Measurements from ENCODE around the gene CD28.
A peak's percentile ranks its signal among the peaks of the same experiment; 100 is the strongest.

CD28 gene

DNA sequence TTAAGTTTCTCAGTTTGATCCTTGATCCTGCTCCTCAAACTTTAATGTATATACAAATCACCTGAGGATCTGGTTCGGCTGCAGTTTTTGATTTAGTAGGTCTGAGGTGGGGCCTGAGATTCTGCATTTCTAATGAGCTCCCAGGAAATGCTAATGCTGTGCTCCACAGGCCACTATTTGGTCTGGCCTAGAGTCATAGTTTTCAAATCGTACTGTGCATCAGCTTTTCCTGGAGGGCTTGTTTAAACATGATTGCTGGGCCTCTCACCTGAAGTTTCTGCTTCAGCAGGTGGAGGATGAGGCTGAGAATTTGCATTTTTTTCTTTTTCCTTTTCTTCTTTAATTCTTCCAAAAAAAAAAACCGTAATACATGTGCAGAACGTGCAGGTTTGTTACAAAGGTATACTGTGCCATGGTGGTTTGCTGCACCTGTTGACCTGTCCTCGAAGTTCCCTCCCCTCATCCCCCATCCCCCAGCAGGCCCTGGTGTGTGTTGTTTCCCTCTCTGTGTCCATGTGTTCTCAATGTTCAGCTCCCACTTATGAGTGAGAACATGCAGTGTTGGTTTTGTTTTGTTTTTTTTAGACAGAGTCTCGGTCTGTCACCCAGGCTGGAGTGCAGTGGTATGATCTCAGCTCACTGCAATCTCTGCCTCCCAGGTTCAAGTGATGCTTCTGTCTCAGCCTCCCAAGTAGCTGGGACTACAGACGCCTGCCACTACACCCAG, 42.2 kb upstream of the CD28 start:
- no peak overlapping the region for H3K4me3 ChIP-seq (ENCODE audit: low read length)
- peak; percentile 77 for DNase-seq (ENCODE audit: low read depth)
- TF ChIP-seq, protein P1, sequence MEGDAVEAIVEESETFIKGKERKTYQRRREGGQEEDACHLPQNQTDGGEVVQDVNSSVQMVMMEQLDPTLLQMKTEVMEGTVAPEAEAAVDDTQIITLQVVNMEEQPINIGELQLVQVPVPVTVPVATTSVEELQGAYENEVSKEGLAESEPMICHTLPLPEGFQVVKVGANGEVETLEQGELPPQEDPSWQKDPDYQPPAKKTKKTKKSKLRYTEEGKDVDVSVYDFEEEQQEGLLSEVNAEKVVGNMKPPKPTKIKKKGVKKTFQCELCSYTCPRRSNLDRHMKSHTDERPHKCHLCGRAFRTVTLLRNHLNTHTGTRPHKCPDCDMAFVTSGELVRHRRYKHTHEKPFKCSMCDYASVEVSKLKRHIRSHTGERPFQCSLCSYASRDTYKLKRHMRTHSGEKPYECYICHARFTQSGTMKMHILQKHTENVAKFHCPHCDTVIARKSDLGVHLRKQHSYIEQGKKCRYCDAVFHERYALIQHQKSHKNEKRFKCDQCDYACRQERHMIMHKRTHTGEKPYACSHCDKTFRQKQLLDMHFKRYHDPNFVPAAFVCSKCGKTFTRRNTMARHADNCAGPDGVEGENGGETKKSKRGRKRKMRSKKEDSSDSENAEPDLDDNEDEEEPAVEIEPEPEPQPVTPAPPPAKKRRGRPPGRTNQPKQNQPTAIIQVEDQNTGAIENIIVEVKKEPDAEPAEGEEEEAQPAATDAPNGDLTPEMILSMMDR (IDR thresholded peaks at IDR 0.05; ENCODE audit: insufficient read depth, low read depth, low read length, missing control alignments): no peak

DNA sequence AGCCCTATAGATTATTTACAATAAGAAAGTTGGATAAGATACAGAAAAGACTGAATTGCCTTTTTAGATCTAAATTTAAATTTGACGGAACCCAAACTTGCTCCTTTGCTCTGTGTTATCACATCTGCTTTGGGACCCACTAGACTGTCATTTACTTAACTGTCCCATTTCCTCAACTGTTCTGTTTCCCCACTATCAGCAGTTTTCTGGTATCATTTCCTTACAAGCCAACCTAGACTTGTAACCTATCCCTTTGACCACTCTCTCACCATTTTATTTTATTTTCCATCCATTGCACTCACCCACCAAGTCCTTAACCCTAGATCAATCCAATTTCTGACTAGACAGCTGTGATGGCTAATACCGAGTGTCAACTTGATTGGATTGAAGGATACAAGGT, 38.6 kb upstream of the CD28 start:
- TF ChIP-seq, protein P1 (IDR thresholded peaks at IDR 0.05; ENCODE audit: insufficient read depth, low read depth, low read length, missing control alignments): no peak
- H3K4me3 ChIP-seq (ENCODE audit: low read length): no peak overlapping the region
- no peak for DNase-seq (ENCODE audit: low read depth)

DNA sequence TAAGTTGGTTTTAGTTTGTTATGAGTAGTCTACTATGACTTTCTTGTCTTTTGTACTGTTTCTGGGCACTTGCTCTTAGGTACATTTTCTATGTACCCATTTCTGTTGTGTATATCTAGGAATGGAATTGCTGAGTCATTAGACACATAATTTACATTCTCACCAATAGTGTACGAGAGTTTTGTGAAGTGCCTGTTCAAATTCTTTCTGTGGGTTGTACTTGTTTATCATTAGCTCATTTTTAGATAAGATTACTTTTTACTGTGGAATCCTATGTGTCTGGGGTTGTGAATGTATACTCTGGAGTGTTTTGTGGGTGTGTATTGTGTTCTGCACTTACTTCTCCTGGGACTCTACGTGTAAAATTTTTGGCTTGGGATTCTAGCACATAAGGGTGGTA, 36.6 kb upstream of the CD28 start:
- TF ChIP-seq, protein P1 (IDR thresholded peaks at IDR 0.05; ENCODE audit: insufficient read depth, low read depth, low read length, missing control alignments): no peak
- no peak for DNase-seq (ENCODE audit: low read depth)
- H3K4me3 ChIP-seq (ENCODE audit: low read length): no peak overlapping the region

DNA sequence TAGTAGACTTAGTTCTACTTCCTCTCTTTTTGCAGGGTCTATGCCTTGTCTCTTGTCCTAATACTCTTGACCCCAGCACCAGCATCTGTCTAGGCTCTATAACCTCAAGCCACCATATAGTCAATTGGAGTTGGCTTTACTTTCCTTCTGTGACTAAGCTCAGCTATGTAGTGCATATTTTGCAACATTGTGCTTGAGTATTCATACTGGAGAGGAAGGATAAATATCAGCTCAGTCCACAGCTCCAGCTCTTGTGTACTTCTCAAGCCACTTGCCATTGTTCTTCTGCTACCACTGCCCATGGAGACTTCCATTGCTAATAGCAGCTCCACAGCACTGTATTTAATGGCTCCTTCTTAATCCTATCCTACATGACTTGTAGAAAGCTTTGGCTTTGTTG, 35.5 kb upstream of the CD28 start:
- DNase-seq (ENCODE audit: low read depth): peak; percentile 52
- H3K4me3 ChIP-seq (ENCODE audit: low read length): no peak overlapping the region
- TF ChIP-seq, protein P1 (IDR thresholded peaks at IDR 0.05; ENCODE audit: insufficient read depth, low read depth, low read length, missing control alignments): no peak

DNA sequence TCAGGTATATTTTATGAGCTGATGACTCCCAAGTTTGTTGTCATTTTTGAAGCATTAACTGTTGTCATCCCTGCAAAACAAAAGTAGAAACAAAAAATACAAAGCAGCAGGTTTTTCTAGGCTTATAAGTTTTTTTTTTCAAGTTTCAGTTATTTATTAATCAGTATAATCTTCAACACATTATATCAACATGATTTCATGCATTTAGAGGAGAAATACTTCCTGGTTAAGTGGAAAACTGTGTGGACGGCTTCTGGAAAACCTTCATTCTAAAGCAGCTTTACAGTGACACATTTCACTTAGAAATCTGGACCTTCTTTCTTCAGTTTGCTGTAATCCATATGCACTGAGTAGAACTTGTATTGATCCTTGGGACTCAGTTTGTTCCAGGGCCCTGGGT, 34.6 kb upstream of the CD28 start:
- no peak overlapping the region for H3K4me3 ChIP-seq (ENCODE audit: low read length)
- TF ChIP-seq, protein P1 (IDR thresholded peaks at IDR 0.05; ENCODE audit: insufficient read depth, low read depth, low read length, missing control alignments): no peak
- no peak for DNase-seq (ENCODE audit: low read depth)

DNA sequence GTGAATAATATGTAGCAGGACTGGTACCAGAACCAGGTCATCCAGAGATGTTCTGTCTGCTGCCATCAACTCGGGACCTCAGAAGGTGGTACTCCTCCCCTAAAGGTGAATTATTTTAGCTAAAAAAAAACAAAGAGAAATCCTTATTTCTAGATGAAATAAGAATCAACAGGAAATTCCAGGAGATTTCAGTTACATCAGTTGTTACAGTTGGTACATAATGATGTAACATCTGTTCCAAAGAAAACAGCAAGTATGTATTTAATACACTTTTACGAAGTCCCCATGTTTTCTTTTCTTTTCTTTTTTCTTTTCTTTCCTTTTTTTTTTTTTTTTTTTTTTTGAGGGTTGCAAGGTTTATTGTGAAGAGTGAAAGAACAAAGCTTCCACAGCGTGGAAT, 33.6 kb upstream of the CD28 start:
- H3K4me3 ChIP-seq (ENCODE audit: low read length): no peak overlapping the region
- TF ChIP-seq, protein P1 (IDR thresholded peaks at IDR 0.05; ENCODE audit: insufficient read depth, low read depth, low read length, missing control alignments): no peak
- no peak for DNase-seq (ENCODE audit: low read depth)

DNA sequence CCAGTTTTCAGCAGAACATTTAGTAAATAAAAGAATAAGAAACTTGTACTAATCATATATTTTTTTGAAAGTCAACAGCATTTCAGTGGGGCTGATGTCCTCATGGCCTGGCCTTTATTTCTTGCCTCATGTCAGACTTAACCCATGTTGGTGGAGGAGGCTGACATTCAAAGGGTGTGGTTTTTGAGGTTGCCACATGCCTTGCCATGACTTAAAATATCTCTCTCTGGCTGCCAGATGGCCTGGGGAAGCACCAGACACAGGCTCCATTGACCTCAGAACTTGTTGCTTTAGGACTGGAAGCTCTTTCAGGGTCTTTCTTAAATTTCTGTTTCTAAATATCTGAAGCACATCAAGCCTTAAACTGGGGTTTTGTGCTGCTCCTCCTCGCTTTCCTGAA, 32.5 kb upstream of the CD28 start:
- peak; percentile 57 for DNase-seq (ENCODE audit: low read depth)
- TF ChIP-seq, protein P1 (IDR thresholded peaks at IDR 0.05; ENCODE audit: insufficient read depth, low read depth, low read length, missing control alignments): no peak
- H3K4me3 ChIP-seq (ENCODE audit: low read length): no peak overlapping the region
